GM12865 (cell line): ENCODE data around the gene PTPRZ1.

Source experiments
- DNase-seq: peaks from one replicate; pipeline ENCODE4 v3.0.0; 2010; ENCODE audit warnings: low read depth
- H3K4me3 ChIP-seq: 2 replicates; pipeline ENCODE4 v1.5.1; 2011; ENCODE audit warnings: mild to moderate bottlenecking, low read depth, low read length, control low read depth
- CTCF ChIP-seq: IDR thresholded peaks from 2 replicates; pipeline ENCODE4 v1.5.1; 2011; ENCODE audit warnings: low read length, control low read depth, low read depth, inconsistent platforms; ENCODE audit not compliant: insufficient read depth; ENCODE audit errors: missing control alignments

PTPRZ1 gene

GRCh38 chr7:122059542-122059941 is 186.6 kb downstream of the PTPRZ1 start:
- no peak for TF ChIP-seq CTCF
- DNase-seq, result no peak

GRCh38 chr7:122063146-122063545 is 190.2 kb downstream of the PTPRZ1 start:
- no peak for TF ChIP-seq CTCF
- H3K4me3 ChIP-seq, result no peak overlapping the region
- DNase-seq, result no peak

More at GRCh38 chr7:122059542-122059941, 186.6 kb downstream of the PTPRZ1 start:
- no peak overlapping the region for H3K4me3 ChIP-seq

- TF ChIP-seq CTCF, result no peak
- H3K4me3 ChIP-seq, result no peak overlapping the region
- no peak for DNase-seq
These were observed 192.0 kb downstream of the PTPRZ1 start for GRCh38 chr7:122064971-122065370.

- TF ChIP-seq CTCF, result no peak
- no peak for DNase-seq
- H3K4me3 ChIP-seq, result no peak overlapping the region
These were observed 194.1 kb downstream of the PTPRZ1 start for GRCh38 chr7:122067077-122067476.

DNA sequence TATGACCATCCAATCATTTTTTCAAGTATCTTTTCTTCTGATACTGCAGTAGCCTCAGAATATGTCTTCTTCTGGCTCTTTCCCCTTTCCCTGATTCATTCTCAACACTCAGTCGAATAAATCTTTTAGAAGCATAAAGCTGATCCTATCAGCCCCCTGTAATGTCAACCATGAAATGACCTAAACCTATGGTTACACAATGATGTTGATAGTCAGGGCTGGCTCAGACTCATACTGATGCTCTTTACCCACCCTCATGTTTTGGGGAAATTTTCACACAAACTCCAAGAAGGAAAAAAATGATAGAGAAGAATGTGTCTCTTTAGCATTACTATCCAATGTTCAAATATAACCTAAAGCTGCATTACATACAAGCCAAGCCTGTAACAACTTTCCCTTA is 195.1 kb downstream of the PTPRZ1 start:
- no peak for TF ChIP-seq CTCF
- no peak overlapping the region for H3K4me3 ChIP-seq
- no peak for DNase-seq

DNA sequence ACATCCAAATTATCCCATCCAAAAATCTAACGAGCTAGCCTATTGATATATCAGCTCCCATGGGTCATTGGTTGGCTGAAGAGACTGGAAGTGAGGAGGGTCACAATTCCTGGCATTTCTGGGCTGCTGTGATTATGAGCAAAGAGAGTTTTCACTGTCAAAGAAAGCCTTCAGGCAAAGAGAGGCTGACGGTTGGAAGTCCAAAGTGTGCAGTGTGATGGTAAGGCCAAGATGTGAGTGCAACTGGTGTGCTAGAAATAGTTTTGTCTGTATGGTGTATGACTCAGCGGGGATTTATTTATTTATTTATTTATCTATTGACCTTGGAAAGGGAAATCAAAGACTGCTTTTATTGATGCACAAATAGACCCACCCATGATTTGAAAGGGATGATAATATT is 196.0 kb downstream of the PTPRZ1 start:
- no peak overlapping the region for H3K4me3 ChIP-seq
- no peak for TF ChIP-seq CTCF
- no peak for DNase-seq

GRCh38 chr7:122070062-122070461 is 197.1 kb downstream of the PTPRZ1 start:
- DNase-seq, result no peak
- TF ChIP-seq CTCF, result no peak
- no peak overlapping the region for H3K4me3 ChIP-seq
